HG03342 (cell line): ENCODE measurements around the gene CCDC154.

Experiments used
- ATAC-seq: cut with Tn5 transposase; IDR thresholded peaks from one replicate; pipeline ENCODE4 v1.9.1; 2021; ENCODE audit warnings: mild to moderate bottlenecking, moderate library complexity; ENCODE audit not compliant: unreplicated experiment

The CCDC154 gene

DNA sequence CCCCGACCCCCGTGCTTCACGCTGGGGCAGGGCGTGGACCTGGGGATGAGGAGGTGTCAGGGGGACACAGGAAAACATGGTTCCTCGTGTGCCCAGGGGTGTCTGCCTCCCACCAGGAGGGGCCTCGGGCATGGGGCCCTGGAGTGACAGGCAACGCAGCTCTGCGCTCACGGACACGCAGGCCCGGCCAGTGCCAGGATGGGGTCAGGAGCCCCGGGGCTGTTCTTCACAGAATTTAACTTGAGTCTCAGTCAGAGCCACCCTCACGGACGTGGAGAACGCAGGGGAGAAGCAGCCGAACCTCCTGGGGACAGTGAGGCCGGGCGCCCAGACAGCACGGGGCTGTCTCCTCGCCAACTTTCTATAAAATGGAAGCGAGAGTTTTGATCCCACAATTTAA is 46.6 kb downstream of the CCDC154 start:
- no peak for ATAC-seq

DNA sequence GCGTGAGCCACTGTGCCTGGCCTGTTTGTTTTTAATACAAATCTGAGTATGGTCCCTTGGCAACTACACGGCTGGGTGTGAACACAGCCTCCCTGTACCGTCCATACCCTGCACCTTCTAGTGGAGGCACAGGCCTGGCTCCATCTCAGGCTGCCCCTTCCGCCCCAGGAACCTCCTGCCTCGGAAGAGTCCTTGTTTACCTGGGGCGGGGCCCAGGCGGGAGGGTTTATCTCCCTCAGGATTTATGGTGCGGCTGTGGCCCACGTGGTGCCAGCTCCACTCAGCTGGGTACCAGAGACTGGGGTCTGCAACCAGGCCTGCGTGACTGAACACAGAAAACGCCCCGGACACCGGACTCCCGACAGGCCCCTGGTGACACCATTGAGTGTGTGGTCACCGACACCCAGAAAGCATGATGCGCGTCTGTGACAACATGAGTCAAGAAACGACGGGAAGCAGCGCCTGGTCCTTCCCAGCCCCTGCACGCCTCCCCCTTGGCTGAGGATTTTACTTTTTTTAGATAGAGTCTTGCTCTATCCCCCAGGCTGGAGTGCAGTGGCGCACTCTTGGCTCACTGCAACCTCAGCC is 48.8 kb downstream of the CCDC154 start:
- ATAC-seq = no peak

DNA sequence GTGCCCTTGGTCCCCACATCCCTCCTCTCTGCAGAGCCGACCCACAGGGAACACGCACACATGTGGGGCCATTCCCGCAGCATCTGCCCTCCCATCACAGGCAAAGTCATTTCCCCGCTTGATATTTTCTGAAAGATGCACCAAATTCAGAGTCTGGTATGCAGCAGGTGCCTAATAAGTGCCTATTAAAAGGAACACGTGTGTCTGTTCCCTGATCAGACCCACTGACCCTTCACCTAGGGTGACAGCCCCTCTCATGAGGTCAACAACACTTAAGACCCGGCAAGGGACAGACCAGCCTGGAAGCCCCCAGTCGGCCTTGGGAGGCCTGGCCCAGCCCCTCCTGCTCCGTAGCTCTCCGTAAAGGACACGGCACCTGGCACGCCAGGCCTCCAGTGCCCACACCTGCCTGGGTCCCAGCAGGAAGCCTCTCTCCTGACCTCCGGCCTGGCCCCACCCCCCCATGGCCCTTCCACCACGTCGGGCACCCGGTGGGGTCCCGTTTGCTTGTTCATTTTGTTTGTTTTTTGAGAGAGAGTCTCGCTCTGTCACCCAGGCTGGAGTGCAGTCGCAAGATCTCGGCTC is 49.9 kb downstream of the CCDC154 start:
- no peak for ATAC-seq

DNA sequence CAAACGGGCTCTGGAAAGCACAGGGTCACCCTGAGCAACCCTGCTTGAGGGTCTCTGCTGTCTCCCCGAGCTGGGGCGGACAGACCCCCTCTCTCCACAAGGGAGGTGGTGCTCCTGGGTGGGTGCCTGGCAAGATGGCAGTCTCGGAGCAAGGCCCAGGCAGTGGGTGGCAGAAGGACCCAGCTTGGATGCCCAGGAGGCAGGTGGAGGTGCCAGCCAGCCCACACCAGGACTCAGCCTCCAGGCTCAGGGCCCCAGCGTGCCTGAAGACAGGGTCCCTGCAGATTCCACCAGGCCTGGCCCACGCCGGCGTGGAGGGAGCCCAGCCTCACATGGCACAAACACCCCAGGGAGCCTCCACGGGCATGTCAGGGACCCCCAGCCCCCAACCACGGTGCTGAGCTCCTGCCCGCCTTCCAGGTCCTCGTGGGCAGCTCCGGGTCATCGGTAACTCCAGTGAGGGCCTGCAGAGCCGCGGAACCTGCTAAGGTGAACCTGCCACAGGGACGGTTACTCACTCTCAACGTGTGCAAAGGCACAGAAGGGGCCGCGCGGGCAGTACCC is 50.7 kb downstream of the CCDC154 start:
- ATAC-seq = no peak

DNA sequence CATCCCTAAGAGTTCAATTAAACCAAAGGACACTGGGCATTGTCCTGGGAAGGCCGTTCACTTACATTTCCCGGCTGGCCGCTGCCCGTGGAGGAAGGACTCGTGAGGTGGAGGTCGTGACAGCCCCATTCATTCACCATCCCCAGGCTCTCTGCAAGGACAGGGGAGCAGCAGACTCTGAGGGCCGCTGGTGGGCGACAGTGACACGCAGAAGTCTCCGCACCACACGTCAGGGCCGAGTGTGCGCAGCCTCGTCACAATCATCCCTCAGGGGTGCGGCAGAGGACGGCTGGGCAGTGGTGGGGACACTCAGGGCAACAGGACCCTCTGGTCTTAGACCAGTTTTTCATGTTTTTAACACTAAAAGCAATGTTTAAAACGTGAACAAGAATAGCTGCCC is 51.5 kb downstream of the CCDC154 start:
- ATAC-seq = no peak

DNA sequence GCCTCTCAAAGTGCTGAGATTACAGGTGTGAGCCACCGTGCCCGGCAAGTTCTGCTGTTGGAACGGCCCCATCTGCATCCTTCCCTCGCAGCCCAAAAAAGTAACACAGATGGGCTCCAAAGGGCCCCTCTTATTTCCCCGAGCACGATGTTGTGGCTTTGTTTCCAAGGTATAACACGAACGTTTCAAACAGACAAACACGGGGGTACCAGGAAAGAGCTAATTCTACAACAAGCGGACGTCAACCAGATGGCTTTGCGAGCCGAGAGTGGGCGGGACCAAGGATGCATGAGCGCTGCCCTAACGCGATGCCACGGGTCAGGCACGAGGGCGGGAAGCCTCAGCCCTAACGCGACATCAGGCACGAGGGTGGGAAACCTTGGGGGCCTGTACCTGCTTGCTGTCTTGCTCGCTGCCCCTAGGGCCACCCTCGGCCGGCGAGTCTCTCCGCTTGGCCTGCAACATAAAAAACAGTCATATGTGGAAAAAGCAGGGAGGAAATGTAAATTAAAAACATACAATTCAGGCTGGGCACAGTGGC is 54.0 kb downstream of the CCDC154 start:
- ATAC-seq = no peak

DNA sequence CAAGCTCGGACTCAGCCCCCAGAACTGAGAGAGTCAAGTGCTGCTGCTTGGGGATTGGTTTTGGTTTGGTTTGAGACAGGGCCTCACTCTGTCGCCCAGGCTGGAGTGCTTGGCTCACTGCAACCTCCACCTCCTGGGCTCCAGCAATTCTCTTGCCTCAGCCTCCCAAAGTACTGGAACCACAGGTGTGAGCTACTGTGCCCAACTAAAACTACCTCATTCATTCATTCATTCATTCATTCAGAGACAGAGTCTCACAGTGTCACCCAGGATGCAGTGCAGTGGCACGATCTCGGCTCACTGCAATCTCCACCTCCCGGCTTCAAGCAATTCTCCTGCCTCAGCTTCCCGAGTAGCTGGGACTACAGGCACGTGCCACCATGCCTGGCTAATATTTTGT is 54.6 kb downstream of the CCDC154 start:
- ATAC-seq = no peak

DNA sequence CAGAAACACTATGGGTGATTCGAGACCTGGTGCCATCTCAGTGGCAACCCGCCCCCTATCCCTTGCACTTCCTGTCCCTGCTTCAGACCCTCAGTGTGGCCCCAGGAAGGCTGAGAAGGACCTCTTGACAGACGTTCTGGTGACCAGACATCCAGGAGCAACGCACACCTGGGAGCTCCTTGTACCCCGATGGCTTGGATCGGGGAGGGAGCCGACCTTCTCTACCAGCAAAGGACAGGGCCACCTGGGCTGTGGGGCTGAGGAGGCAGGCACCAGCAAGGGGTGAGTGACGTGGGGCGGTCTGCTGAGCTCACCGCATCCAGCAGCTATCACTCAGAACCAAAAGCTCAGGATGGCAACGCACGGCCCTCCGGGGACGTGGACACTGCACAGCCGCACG is 57.0 kb downstream of the CCDC154 start:
- no peak for ATAC-seq

DNA sequence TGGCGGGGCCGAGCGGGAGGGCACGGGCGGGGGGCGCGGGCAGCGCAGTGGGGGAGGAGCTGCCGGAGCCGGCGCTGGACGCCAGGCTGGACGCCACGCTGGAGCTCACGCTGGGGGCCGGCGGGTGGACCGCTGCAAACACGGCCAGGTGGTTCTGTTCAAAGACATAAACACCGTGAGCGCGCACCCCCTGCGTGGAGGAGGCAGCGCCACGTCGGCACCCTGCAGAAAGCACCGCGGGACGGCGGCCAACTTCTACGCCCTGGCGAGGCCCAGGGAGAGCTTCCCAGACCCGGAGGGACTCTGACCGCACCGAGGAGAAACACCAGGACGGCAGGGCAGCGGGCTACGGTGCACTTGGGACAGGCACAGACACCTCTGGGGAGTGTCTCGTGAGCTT is 59.1 kb downstream of the CCDC154 start:
- ATAC-seq = no peak
